ENCODE measurements around the gene GHSR. TPM values are rescaled to one million over a fixed set of nuclear protein-coding genes. Genes with fewer than 3 reads are reported as not detected.

GHSR gene
- polyA plus RNA-seq, 4 donors = not detected

- no peak for DNase-seq (ENCODE audit: low read depth in 4 of 4, low spot score in 3 of 4)
Observed at GRCh38 chr3:172441581-172441980, 6.7 kb downstream of the GHSR start.

GRCh38 chr3:172438186-172438585 lies 10.1 kb downstream of the GHSR start:
- no peak for DNase-seq (ENCODE audit: low read depth in 4 of 4, low spot score in 3 of 4)

- no peak for DNase-seq (ENCODE audit: low read depth in 4 of 4, low spot score in 3 of 4)
Observed at GRCh38 chr3:172437713-172438112, 10.5 kb downstream of the GHSR start.

GRCh38 chr3:172415323-172415722 lies 32.9 kb downstream of the GHSR start:
- no peak for DNase-seq (ENCODE audit: low read depth in 4 of 4, low spot score in 3 of 4)

- DNase-seq (ENCODE audit: low read depth in 4 of 4, low spot score in 3 of 4) = no peak
Observed at GRCh38 chr3:172411478-172411947, 36.7 kb downstream of the GHSR start.

GRCh38 chr3:172410702-172411477 lies 37.4 kb downstream of the GHSR start:
- DNase-seq (ENCODE audit: low read depth in 4 of 4, low spot score in 3 of 4) = no peak

- DNase-seq (ENCODE audit: low read depth in 4 of 4, low spot score in 3 of 4) = no peak
Observed at GRCh38 chr3:172407872-172408271, 40.4 kb downstream of the GHSR start.

GRCh38 chr3:172405914-172406313 lies 42.3 kb downstream of the GHSR start:
- DNase-seq (ENCODE audit: low read depth in 4 of 4, low spot score in 3 of 4) = no peak

- no peak for DNase-seq (ENCODE audit: low read depth in 4 of 4, low spot score in 3 of 4)
Observed at GRCh38 chr3:172404237-172404962, 43.9 kb downstream of the GHSR start.

GRCh38 chr3:172402892-172403643 lies 45.2 kb downstream of the GHSR start:
- DNase-seq (ENCODE audit: low read depth in 4 of 4, low spot score in 3 of 4) = no peak

GRCh38 chr3:172402090-172402489 lies 46.2 kb downstream of the GHSR start:
- no peak for DNase-seq (ENCODE audit: low read depth in 4 of 4, low spot score in 3 of 4)

- DNase-seq (ENCODE audit: low read depth in 4 of 4, low spot score in 3 of 4) = no peak
Observed at GRCh38 chr3:172398484-172398883, 49.8 kb downstream of the GHSR start.

- DNase-seq (ENCODE audit: low read depth in 4 of 4, low spot score in 3 of 4) = no peak
Observed at GRCh38 chr3:172397716-172398405, 50.4 kb downstream of the GHSR start.

- DNase-seq (ENCODE audit: low read depth in 4 of 4, low spot score in 3 of 4) = no peak
Observed at GRCh38 chr3:172396400-172396799, 51.9 kb downstream of the GHSR start.

GRCh38 chr3:172394692-172395091 lies 53.6 kb downstream of the GHSR start:
- no peak for DNase-seq (ENCODE audit: low read depth in 4 of 4, low spot score in 3 of 4)

Other genes with a start within 250 kb of the GHSR start
- 10 to 100 TPM in 3 of 4 donors, 1 to 10 TPM in 1; 8.4 to 51.1 (median 36.9) TPM for gene TNFSF10, start 75.0 kb upstream of the GHSR start, polyA plus RNA-seq (ENCODE audit: insufficient read length in 4 of 4)